ENCODE data around the gene PNPLA7.

Gene PNPLA7

DNA sequence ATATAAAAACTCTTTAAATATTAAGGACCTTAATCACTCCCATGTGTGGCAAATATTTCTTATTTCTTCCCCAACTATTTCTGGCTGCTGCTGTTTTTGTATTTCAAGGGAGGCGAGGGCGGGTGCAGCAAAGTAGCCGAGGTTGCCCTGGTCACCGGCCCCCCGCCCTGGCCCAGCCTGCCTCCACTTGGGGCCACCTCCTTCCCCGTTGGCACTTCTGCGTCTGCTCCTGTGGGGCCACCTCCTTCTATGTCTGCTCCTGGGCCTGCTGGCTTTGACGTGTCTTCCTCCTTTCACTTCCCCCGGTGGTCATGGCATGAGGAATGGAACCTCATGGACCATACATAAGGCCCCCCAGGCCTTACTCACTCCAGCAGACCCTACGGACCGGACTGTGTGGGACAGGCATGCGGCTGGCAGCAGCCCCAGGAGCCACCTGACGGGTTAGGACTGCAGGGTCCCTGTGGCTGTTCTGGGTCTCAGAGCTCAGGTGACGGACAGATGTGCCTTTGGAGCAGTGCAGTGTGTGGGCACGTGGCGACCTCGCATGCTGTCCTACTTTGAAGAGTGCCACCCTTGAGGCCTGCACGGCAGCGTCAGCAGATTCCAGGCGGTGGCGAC is 103.2 kb downstream of the PNPLA7 start:
- Histone ChIP-seq H3K9ac (ENCODE audit: insufficient read length) (peak overlapping the region; percentile 2), H3K4me3 (peak overlapping the region; percentile 49), H3K27ac (peak overlapping the region; percentile 86), H3K36me3 (ENCODE audit: insufficient read depth, low read length) (no peaks in the 10 kb centered on the region), H3K9me3 (ENCODE audit: low read depth, low read length) (no peaks in the 10 kb centered on the region)
- no peak for DNase-seq (ENCODE audit: low read depth, low spot score)
- TF ChIP-seq FOXP2 (optimal IDR thresholded peaks at IDR 0.05; ENCODE audit: control extremely low read depth, extremely low read length, insufficient read depth) = no peak
- TF ChIP-seq POLR2AphosphoS5 (IDR thresholded peaks at IDR 0.05; ENCODE audit: borderline replicate concordance, low read depth, low read length) = no peak; the same call in 1 of the 2 replicates
- TF ChIP-seq EZH2 (IDR thresholded peaks at IDR 0.05) = no peak

DNA sequence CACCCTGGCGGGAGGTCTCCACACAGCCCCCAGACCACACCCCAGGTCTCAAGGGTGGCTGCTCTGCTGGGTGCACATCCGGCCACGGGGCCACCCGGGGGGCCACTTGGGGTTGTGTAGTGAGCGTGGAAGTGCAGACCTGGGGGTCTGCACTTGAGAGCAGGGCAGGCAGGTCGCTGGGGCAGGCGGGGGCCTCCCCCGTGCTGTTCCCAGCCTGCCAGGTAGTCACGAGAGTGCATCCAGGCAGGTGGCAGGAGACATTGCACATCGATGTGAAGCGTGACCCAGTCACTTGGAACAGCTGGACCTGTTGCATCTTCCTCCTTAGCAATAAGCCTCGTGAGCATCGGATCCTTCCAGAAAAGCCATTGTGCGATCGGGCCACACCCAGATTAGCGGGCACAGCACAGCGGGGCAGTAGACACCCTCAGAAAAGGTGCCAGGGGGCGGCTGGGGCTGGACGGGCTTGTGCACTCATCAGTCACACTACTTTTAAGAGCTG is 104.2 kb downstream of the PNPLA7 start:
- Histone ChIP-seq H3K36me3 (ENCODE audit: insufficient read depth, low read length) (no peaks in the 10 kb centered on the region), H3K4me3 (no peak overlapping the region), H3K9me3 (ENCODE audit: low read depth, low read length) (no peaks in the 10 kb centered on the region), H3K9ac (ENCODE audit: insufficient read length) (no peak overlapping the region), H3K27ac (no peak overlapping the region)
- TF ChIP-seq EZH2 (IDR thresholded peaks at IDR 0.05) = no peak
- TF ChIP-seq FOXP2 (optimal IDR thresholded peaks at IDR 0.05; ENCODE audit: control extremely low read depth, extremely low read length, insufficient read depth) = no peak
- TF ChIP-seq POLR2AphosphoS5 (IDR thresholded peaks at IDR 0.05; ENCODE audit: borderline replicate concordance, low read depth, low read length) = no peak
- DNase-seq (ENCODE audit: low read depth, low spot score) = no peak

DNA sequence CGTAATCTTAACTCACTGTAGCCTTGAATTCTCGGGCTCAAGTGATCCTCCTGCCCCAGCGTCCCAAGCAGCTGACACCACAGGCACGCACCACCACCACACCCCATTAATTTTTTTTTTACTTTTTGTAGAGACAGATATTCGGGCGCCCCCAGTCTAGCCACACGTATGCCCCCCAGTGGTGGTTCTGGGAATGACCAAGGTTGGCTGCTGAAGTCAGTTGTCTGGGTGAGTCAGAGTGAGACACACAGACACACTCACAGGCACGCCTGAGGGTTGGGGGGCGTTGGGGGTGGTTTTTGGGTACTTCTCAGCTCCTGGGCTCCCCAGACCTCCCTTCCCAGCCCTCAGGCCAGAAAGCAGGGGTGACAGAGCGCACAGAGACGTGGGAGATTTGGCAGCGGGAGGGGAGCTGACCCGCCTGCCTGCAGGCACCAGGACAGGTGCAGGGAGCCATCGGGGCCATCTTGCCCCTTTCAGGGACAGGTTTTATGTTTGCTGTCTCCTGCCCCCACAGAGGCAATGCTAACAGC is 104.9 kb downstream of the PNPLA7 start:
- H3K9ac ChIP-seq (ENCODE audit: insufficient read length) = no peak overlapping the region
- H3K4me3 ChIP-seq = no peak overlapping the region

DNA sequence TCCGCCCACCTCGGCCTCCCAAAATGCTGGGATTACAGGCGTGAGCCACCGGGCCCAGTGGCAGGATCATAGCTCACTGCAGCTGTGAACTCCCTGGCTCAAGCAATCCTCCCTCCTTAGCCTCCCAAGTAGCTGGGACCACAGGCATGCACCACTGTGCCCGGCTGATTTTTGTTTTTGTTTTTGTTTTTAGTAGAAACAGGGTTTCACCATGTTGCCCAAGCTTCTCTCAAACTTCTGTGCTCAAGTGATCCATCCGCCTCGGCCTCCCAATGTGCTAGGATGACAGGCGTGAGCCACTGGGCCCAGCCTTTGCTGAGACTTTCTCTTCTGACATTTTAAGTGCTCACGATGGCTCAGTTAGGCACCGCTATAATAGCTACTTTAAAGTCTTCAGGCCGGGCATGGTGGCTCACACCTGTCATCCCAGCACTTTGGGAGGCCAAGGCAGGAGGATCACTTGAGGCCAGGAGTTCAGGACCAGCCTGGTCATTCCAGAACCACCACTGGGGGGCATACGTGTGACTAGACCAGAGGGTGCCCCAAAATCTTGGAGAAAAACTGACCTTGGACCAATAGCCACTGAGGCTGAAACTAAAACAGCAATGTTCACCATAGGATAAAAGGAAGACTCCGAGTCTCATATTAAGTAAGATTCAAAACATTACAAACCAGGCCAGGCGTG is 106.0 kb downstream of the PNPLA7 start:
- Histone ChIP-seq H3K9ac (ENCODE audit: insufficient read length) (no peak overlapping the region), H3K36me3 (ENCODE audit: insufficient read depth, low read length) (no peaks in the 10 kb centered on the region), H3K4me3 (no peak overlapping the region), H3K27ac (no peak overlapping the region), H3K9me3 (ENCODE audit: low read depth, low read length) (no peaks in the 10 kb centered on the region)
- TF ChIP-seq POLR2AphosphoS5 (IDR thresholded peaks at IDR 0.05; ENCODE audit: borderline replicate concordance, low read depth, low read length) (no peak), FOXP2 (optimal IDR thresholded peaks at IDR 0.05; ENCODE audit: control extremely low read depth, extremely low read length, insufficient read depth) (no peak), EZH2 (IDR thresholded peaks at IDR 0.05) (no peak)
- DNase-seq (ENCODE audit: low read depth, low spot score) = no peak

More for the DNA sequence above, 104.9 kb downstream of the PNPLA7 start:
- Histone ChIP-seq H3K36me3 (ENCODE audit: insufficient read depth, low read length) (no peaks in the 10 kb centered on the region), H3K27ac (no peak overlapping the region), H3K9me3 (ENCODE audit: low read depth, low read length) (no peaks in the 10 kb centered on the region)
- TF ChIP-seq EZH2 (IDR thresholded peaks at IDR 0.05) (no peak), FOXP2 (optimal IDR thresholded peaks at IDR 0.05; ENCODE audit: control extremely low read depth, extremely low read length, insufficient read depth) (no peak), POLR2AphosphoS5 (IDR thresholded peaks at IDR 0.05; ENCODE audit: borderline replicate concordance, low read depth, low read length) (no peak)
- DNase-seq (ENCODE audit: low read depth, low spot score) = peak; percentile 14

DNA sequence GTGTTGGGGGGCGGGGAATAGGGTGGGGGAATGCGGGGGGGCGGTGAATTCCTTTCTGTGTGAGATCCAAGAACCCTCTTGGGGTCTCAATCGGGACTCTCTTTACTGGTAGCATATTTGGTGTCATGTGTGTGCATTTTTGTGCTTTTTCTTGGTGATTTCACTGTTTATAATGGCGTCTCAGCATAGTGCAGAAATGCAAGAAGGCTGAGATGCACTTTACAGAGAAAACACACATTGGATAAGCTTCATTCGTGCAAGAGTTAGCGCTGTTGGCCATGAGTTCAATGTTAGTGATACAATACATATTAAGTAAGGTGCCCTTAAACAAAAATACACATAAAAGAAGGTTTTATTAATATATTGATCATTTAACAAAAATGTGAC is 108.3 kb downstream of the PNPLA7 start:
- Histone ChIP-seq H3K4me3 (peak overlapping the region; percentile 78), H3K36me3 (ENCODE audit: insufficient read depth, low read length) (no peaks in the 10 kb centered on the region), H3K9ac (ENCODE audit: insufficient read length) (no peak overlapping the region), H3K27ac (no peak overlapping the region), H3K9me3 (ENCODE audit: low read depth, low read length) (no peaks in the 10 kb centered on the region)
- DNase-seq (ENCODE audit: low read depth, low spot score) = no peak
- TF ChIP-seq EZH2 (IDR thresholded peaks at IDR 0.05) (no peak), FOXP2 (optimal IDR thresholded peaks at IDR 0.05; ENCODE audit: control extremely low read depth, extremely low read length, insufficient read depth) (no peak), POLR2AphosphoS5 (IDR thresholded peaks at IDR 0.05; ENCODE audit: borderline replicate concordance, low read depth, low read length) (no peak)

DNA sequence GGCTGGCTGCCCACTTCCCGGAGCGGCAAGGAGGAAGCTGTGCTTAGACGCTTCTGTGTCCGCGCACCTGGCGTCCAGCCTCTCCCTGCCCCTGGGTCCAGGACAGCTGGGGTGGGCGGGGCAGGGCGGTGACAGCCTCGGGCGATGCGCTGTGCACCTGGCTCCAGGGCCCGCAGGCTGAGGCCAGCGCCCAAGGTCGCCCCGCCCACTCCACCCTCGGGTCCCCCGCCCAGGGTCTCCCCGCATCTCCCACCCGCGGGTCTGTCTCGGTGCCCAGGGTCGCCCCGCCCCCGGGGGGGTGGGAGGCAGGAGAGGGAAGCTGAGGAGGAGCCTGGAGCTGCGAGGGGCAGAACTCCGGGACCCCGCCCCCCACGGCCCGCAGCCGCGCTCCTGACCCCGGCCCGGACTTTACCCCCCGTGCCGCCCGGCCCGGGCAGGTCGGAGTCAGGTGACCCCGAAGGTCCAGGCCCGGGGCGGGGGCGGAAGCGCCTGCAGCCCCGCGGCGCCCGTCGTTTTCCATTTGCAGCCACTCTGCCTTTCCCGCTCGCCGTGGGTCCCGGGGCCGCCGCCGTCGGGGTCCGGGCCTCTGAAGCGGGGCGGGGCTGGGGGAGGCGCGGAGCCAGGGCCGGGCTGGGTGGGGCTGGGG is 108.8 kb downstream of the PNPLA7 start, which contains the start of gene ENTPD8:
Gene ENTPD8, minus strand, starts transcription at position 69 of the 646 bp plus-strand sequence. CDS start 3,072 bp downstream, outside the sequence.
- peak within 1 kb of the TSS; percentile 78 for H3K4me3 ChIP-seq
- no peak within 1 kb of the TSS for H3K9ac ChIP-seq (ENCODE audit: insufficient read length)
- TF ChIP-seq POLR2AphosphoS5 (IDR thresholded peaks at IDR 0.05; ENCODE audit: borderline replicate concordance, low read depth, low read length) (no peak), EZH2 (IDR thresholded peaks at IDR 0.05) (no peak), FOXP2 (optimal IDR thresholded peaks at IDR 0.05; ENCODE audit: control extremely low read depth, extremely low read length, insufficient read depth) (no peak)
- no peak for DNase-seq (ENCODE audit: low read depth, low spot score)
- H3K9me3 ChIP-seq (ENCODE audit: low read depth, low read length) = no peaks in the 10 kb centered on the region
- H3K36me3 ChIP-seq (ENCODE audit: insufficient read depth, low read length) = no peaks in the 10 kb centered on the region
- H3K27ac ChIP-seq = no peak within 1 kb of the TSS

DNA sequence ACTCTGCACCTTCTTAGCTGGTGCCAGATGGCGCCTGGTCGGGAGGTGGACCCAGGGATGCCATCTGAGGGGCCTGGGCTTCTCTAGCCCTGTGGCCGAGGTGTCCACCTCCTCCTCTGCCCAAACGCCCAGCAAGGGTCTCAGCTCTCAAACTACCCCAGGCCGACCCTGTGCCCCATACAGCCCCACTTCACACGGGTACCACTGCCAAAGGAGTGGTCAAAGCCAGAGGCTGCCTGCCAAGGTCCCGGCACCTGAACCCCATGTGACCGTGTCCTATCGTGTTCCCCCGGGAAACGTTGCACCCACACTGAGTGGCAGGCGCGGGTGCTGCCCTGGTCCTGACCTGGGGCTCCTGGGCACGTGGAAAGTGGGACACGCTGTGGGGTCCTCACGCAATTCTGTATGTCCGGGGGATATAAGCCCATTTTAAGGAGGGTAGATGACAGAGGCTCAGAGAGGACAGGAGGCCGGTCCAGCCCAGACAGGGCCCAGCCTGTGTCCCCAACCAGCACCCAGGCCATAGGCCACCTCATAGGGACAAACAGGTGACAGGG is 111.0 kb downstream of the PNPLA7 start:
- no peak overlapping the region for H3K27ac ChIP-seq
- TF ChIP-seq FOXP2 (optimal IDR thresholded peaks at IDR 0.05; ENCODE audit: control extremely low read depth, extremely low read length, insufficient read depth) (no peak), EZH2 (IDR thresholded peaks at IDR 0.05) (no peak), POLR2AphosphoS5 (IDR thresholded peaks at IDR 0.05; ENCODE audit: borderline replicate concordance, low read depth, low read length) (no peak)
- H3K4me3 ChIP-seq = no peak overlapping the region
- H3K9ac ChIP-seq (ENCODE audit: insufficient read length) = no peak overlapping the region
- no peaks in the 10 kb centered on the region for H3K36me3 ChIP-seq (ENCODE audit: insufficient read depth, low read length)
- no peak for DNase-seq (ENCODE audit: low read depth, low spot score)
- H3K9me3 ChIP-seq (ENCODE audit: low read depth, low read length) = no peaks in the 10 kb centered on the region

All from SK-N-MC (cell line).